HL-60 (cell line): ENCODE measurements around the gene CSMD2.

ENCODE experiments used
- POLR2AphosphoS5 ChIP-seq: IDR thresholded peaks from 2 replicates; pipeline ENCODE4 v1.6.1; 2012; ENCODE audit warnings: low read depth
- REST ChIP-seq: IDR thresholded peaks from 2 replicates; pipeline ENCODE4 v1.6.1; 2012; ENCODE audit warnings: low read depth; ENCODE audit not compliant: insufficient replicate concordance
- TF ChIP-seq, protein P1 (sequence below): IDR thresholded peaks from one replicate; pipeline ENCODE4 v1.5.1; 2011; ENCODE audit warnings: low read length, control low read depth, inconsistent platforms; ENCODE audit not compliant: insufficient read depth

- TF ChIP-seq REST (no peak), POLR2AphosphoS5 (no peak)
- TF ChIP-seq, protein P1, sequence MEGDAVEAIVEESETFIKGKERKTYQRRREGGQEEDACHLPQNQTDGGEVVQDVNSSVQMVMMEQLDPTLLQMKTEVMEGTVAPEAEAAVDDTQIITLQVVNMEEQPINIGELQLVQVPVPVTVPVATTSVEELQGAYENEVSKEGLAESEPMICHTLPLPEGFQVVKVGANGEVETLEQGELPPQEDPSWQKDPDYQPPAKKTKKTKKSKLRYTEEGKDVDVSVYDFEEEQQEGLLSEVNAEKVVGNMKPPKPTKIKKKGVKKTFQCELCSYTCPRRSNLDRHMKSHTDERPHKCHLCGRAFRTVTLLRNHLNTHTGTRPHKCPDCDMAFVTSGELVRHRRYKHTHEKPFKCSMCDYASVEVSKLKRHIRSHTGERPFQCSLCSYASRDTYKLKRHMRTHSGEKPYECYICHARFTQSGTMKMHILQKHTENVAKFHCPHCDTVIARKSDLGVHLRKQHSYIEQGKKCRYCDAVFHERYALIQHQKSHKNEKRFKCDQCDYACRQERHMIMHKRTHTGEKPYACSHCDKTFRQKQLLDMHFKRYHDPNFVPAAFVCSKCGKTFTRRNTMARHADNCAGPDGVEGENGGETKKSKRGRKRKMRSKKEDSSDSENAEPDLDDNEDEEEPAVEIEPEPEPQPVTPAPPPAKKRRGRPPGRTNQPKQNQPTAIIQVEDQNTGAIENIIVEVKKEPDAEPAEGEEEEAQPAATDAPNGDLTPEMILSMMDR = no peak
Measured at GRCh38 chr1:33519240-33519884, 645.7 kb downstream of the CSMD2 start.
